Kidney epithelial cell (primary cell): ENCODE results near the gene CRHR1. TPM values are rescaled to one million over a fixed set of nuclear protein-coding genes. Genes with fewer than 3 reads are reported as not detected.

Experiments used
- DNase-seq: peaks from one replicate; pipeline ENCODE4 v3.0.0-alpha.2; 2010; ENCODE audit warnings: low read depth
- H3K27me3 ChIP-seq: 2 replicates; pipeline ENCODE4 v1.6.0; 2011; ENCODE audit warnings: low read length; ENCODE audit not compliant: control insufficient read depth, insufficient read depth
- H3K36me3 ChIP-seq: 2 replicates; pipeline ENCODE4 v1.5.1; 2011; ENCODE audit warnings: low read length; ENCODE audit not compliant: control insufficient read depth, insufficient read depth
- H3K4me3 ChIP-seq: 2 replicates; pipeline ENCODE4 v1.5.1; 2011; ENCODE audit warnings: low read depth, mild to moderate bottlenecking, control low read depth, low read length
- CTCF ChIP-seq: IDR thresholded peaks from 2 replicates; pipeline ENCODE4 v1.5.1; 2011; ENCODE audit warnings: mild to moderate bottlenecking, moderate library complexity, low read length, control low read depth, inconsistent platforms; ENCODE audit not compliant: insufficient read depth, poor library complexity, severe bottlenecking
- total RNA-seq: library from RNA; depleted of rRNA; stranded (reverse); fragments of >200 nt; gene quantifications from 2 replicates; pipeline ENCODE4 v1.2.3, GENCODE V29; 2015

The CRHR1 gene
- total RNA-seq, 1 donor from 2014 or later: not detected

- DNase-seq: no peak
- no peaks in the 10 kb centered on the region for H3K36me3 ChIP-seq
- no peak overlapping the region for H3K4me3 ChIP-seq
- no peak for TF ChIP-seq CTCF
- H3K27me3 ChIP-seq: peaks cover 73% of the 10 kb centered on the region
These were observed 3.5 kb downstream of the CRHR1 start for GRCh38 chr17:45787656-45788055.

DNA sequence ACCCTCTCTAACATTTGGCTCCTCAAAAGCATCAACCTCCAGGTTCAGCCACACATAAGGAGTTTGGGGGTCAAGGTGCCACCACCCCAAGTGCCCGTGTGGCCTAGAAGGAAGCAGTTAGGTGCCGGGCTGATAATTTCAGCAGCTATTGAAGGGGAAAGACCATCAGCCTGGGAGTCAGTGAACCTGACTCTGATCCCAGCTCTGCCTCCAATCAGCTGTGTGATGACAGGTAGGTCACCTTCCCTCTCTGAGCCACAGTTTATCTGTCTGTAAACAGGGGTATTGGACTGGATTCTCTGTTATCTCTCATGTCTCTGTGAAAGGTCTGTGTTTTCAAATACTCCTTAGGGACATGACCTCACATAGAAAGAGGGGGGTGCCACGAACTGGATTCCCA, 3.9 kb downstream of the CRHR1 start:
- Histone ChIP-seq H3K27me3 (peaks cover 69% of the 10 kb centered on the region), H3K4me3 (no peak overlapping the region), H3K36me3 (no peaks in the 10 kb centered on the region)
- no peak for DNase-seq
- no peak for TF ChIP-seq CTCF

- TF ChIP-seq CTCF: no peak
- H3K4me3 ChIP-seq: no peak overlapping the region
These were observed 5.8 kb downstream of the CRHR1 start for GRCh38 chr17:45789874-45790273.

GRCh38 chr17:45790296-45790922, 6.3 kb downstream of the CRHR1 start:
- no peaks in the 10 kb centered on the region for H3K36me3 ChIP-seq
- no peak overlapping the region for H3K4me3 ChIP-seq
- TF ChIP-seq CTCF: no peak
- DNase-seq: no peak
- peaks cover 51% of the 10 kb centered on the region for H3K27me3 ChIP-seq

More at GRCh38 chr17:45789874-45790273, 5.8 kb downstream of the CRHR1 start:
- Histone ChIP-seq H3K27me3 (peaks cover 56% of the 10 kb centered on the region), H3K36me3 (no peaks in the 10 kb centered on the region)
- DNase-seq: no peak

- Histone ChIP-seq H3K4me3 (no peak overlapping the region), H3K27me3 (peaks cover 44% of the 10 kb centered on the region), H3K36me3 (no peaks in the 10 kb centered on the region)
- no peak for TF ChIP-seq CTCF
- no peak for DNase-seq
These were observed 7.0 kb downstream of the CRHR1 start for GRCh38 chr17:45791041-45791582.

DNA sequence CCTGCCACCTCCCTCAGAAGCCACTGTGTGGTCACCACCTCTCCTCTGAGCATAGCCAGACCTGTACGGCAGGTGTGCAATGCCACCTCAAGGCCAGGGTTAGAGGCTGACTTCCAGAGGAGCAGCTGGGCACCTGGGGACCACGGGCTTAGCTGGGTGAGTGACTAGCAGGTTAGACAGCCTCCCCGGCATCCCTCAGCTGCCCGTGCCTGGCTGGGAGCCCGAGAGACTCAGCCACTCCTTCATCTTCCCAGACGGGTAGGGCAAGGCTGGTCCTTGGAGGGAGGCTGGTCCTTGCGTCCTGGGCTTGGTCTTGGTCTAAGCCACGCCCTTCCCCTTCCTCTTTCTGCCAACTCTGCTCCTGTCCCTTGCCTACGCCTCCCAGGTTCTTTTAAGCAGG, 7.8 kb downstream of the CRHR1 start:
- H3K27me3 ChIP-seq: peaks cover 42% of the 10 kb centered on the region
- H3K36me3 ChIP-seq: no peaks in the 10 kb centered on the region
- no peak overlapping the region for H3K4me3 ChIP-seq
- DNase-seq: no peak
- TF ChIP-seq CTCF: no peak
